IMR-90 (cell line): ENCODE results near the gene DRC7. TPM values are rescaled to one million over a fixed set of nuclear protein-coding genes. Genes with fewer than 3 reads are reported as not detected.

ENCODE experiments used
- ATAC-seq: fragments of 200-7000 bp; cut with Tn5 transposase; 2 replicates; pipeline ENCODE4 v1.9.1; 2020; ENCODE audit warnings: low read depth, mild to moderate bottlenecking, moderate library complexity
- BruUV-seq: library from RNA; stranded (reverse); fragments of 400-500 nt; replicated peaks from 2 replicates; lab custom pipeline; 2021; lab: Mats Ljungman, UMichigan
- CTCF ChIA-PET: fragments of 300-600 bp; formaldehyde crosslinking; extraction: SDS; loops from one replicate; lab custom pipeline; 2021; ENCODE audit warnings: antibody characterized with exemption; lab: Yijun Ruan, JAX
- POLR2A ChIA-PET: fragments of 300-600 bp; sonication (Branson Sonifier 250); formaldehyde crosslinking; loops from one replicate; lab custom pipeline; 2022; ENCODE audit warnings: antibody characterized with exemption; ENCODE audit not compliant: unreplicated experiment; lab: Charles Lee
- DNase-seq: peaks from one replicate; pipeline ENCODE4 v3.0.0; 2013
- H2AFZ ChIP-seq: replicated peaks from 2 replicates; pipeline ENCODE3; 2013; ENCODE audit warnings: low read length, mild to moderate bottlenecking; ENCODE audit not compliant: poor library complexity
- H2AK5ac ChIP-seq: 2 replicates; pipeline ENCODE4 v1.6.1; 2013; ENCODE audit warnings: low read depth, low read length, inconsistent platforms
- H2AK9ac ChIP-seq: replicated peaks from 2 replicates; pipeline ENCODE3; 2013; ENCODE audit warnings: mild to moderate bottlenecking, low read depth, low read length, moderate library complexity; ENCODE audit not compliant: poor library complexity
- H2BK120ac ChIP-seq: 2 replicates; pipeline ENCODE4 v1.6.1; 2013; ENCODE audit warnings: low read depth, low read length, inconsistent platforms
- H2BK15ac ChIP-seq: 3 replicates; pipeline ENCODE4 v1.6.1; 2013; ENCODE audit warnings: low read depth, low read length, inconsistent platforms
- H2BK20ac ChIP-seq: 2 replicates; pipeline ENCODE4 v1.6.1; 2013; ENCODE audit warnings: low read depth, mild to moderate bottlenecking, inconsistent platforms, low read length, moderate library complexity
- H2BK5ac ChIP-seq: 2 replicates; pipeline ENCODE4 v1.6.1; 2013; ENCODE audit warnings: mild to moderate bottlenecking, low read depth, low read length, inconsistent platforms; ENCODE audit not compliant: poor library complexity, severe bottlenecking
- H3K14ac ChIP-seq: replicated peaks from 2 replicates; pipeline ENCODE4 v1.6.1; 2013; ENCODE audit warnings: low read depth, low read length, inconsistent platforms
- H3K18ac ChIP-seq: 2 replicates; pipeline ENCODE4 v1.6.1; 2013; ENCODE audit warnings: low read depth, low read length, control low read depth
- H3K23ac ChIP-seq: 2 replicates; pipeline ENCODE4 v1.6.1; 2013; ENCODE audit warnings: low read depth, low read length, inconsistent platforms
- H3K27ac ChIP-seq: 2 replicates; pipeline ENCODE4 v1.5.1; 2013; ENCODE audit warnings: mild to moderate bottlenecking, control low read depth, low read length; ENCODE audit not compliant: insufficient read depth
- H3K27me3 ChIP-seq: 2 replicates; pipeline ENCODE4 v1.6.1; 2013; ENCODE audit warnings: low read length; ENCODE audit not compliant: control insufficient read depth, insufficient read depth
- H3K36me3 ChIP-seq: 2 replicates; pipeline ENCODE4 v1.6.1; 2013; ENCODE audit warnings: low read length, mixed read lengths; ENCODE audit not compliant: control insufficient read depth, insufficient read depth
- H3K4ac ChIP-seq: 2 replicates; pipeline ENCODE4 v1.6.1; 2013; ENCODE audit warnings: low read depth, low read length, inconsistent platforms
- H3K4me1 ChIP-seq: 2 replicates; pipeline ENCODE4 v1.6.1; 2013; ENCODE audit warnings: low read length, mixed read lengths; ENCODE audit not compliant: control insufficient read depth, insufficient read depth
- H3K4me2 ChIP-seq: 2 replicates; pipeline ENCODE4 v1.6.1; 2013; ENCODE audit warnings: low read depth, mild to moderate bottlenecking, control low read depth, low read length, moderate library complexity
- H3K4me3 ChIP-seq: 2 replicates; pipeline ENCODE4 v1.5.1; 2013; ENCODE audit warnings: low read depth, mild to moderate bottlenecking, control low read depth, low read length, moderate library complexity; ENCODE audit not compliant: insufficient read depth
- H3K56ac ChIP-seq: 2 replicates; pipeline ENCODE4 v1.6.1; 2013; ENCODE audit warnings: low read length, inconsistent platforms; ENCODE audit not compliant: insufficient read depth; ENCODE audit errors: extremely low read depth
- H3K79me1 ChIP-seq, 2 experiments: 2 replicates each; pipeline ENCODE4 v1.6.1; 2013; ENCODE audit warnings: low read length in 2 of 2, inconsistent platforms in 1 of 2, low read depth in 1 of 2
- H3K9ac ChIP-seq: 2 replicates; pipeline ENCODE4 v1.6.1; 2013; ENCODE audit warnings: low read depth, low read length, control low read depth
- H3K9me1 ChIP-seq: 2 replicates; pipeline ENCODE4 v1.6.1; 2013; ENCODE audit warnings: low read length, inconsistent platforms; ENCODE audit not compliant: insufficient read depth
- H3K9me3 ChIP-seq: 2 replicates; pipeline ENCODE4 v1.6.1; 2013; ENCODE audit warnings: low read length; ENCODE audit not compliant: control insufficient read depth, insufficient read depth
- H4K20me1 ChIP-seq: 2 replicates; pipeline ENCODE4 v1.6.1; 2013; ENCODE audit warnings: low read length, inconsistent platforms; ENCODE audit not compliant: insufficient read depth
- H4K5ac ChIP-seq: 2 replicates; pipeline ENCODE4 v1.6.1; 2013; ENCODE audit warnings: mild to moderate bottlenecking, low read depth, low read length, control low read depth
- H4K8ac ChIP-seq, 2 experiments: 2 replicates each; pipeline ENCODE4 v1.6.1; 2013; ENCODE audit warnings: low read depth in 2 of 2, low read length in 2 of 2, control low read depth in 1 of 2, inconsistent platforms in 1 of 2
- H4K91ac ChIP-seq: 2 replicates; pipeline ENCODE4 v1.6.1; 2013; ENCODE audit warnings: low read depth, low read length, inconsistent platforms; ENCODE audit not compliant: insufficient read depth
- BHLHE40 ChIP-seq: fragments of 150-350 bp; IDR thresholded peaks from 2 replicates; pipeline ENCODE4 v1.6.1; 2016; ENCODE audit warnings: mild to moderate bottlenecking, low read depth, low read length
- CTCF ChIP-seq: conservative IDR thresholded peaks from 2 replicates; pipeline ENCODE4 v1.5.1; 2012; ENCODE audit warnings: mild to moderate bottlenecking, low read depth, low read length, improper control_type of control experiment
- MAZ ChIP-seq: IDR thresholded peaks from 2 replicates; pipeline ENCODE4 v1.6.1; 2012; ENCODE audit warnings: low read depth, mild to moderate bottlenecking, low read length, improper control_type of control experiment, moderate library complexity, borderline replicate concordance
- NFE2L2 ChIP-seq: fragments of 150-350 bp; IDR thresholded peaks from 2 replicates; pipeline ENCODE4 v1.6.1; 2016; ENCODE audit warnings: low read depth, mild to moderate bottlenecking, low read length
- POLR2A ChIP-seq: IDR thresholded peaks from 2 replicates; pipeline ENCODE4 v1.6.1; 2012; ENCODE audit warnings: mild to moderate bottlenecking, low read depth, low read length
- RFX5 ChIP-seq: IDR thresholded peaks from 2 replicates; pipeline ENCODE4 v1.8.0; 2012; ENCODE audit warnings: low read depth, mild to moderate bottlenecking, low read length, moderate library complexity
- USF2 ChIP-seq: fragments of 150-350 bp; IDR thresholded peaks from 2 replicates; pipeline ENCODE4 v1.6.1; 2017; ENCODE audit warnings: mild to moderate bottlenecking, antibody characterized with exemption, low read length, low read depth
- WGBS, 2 experiments: methylation state at CpG; one replicate each; pipeline versions ENCODE4 v1.1.5 to v1.1.7; 2013; ENCODE audit warnings: missing lambda C conversion rate in 2 of 2; ENCODE audit not compliant: insufficient read length in 1 of 2; ENCODE audit errors: extremely low coverage in 2 of 2; 5-methylcytosine and 5-hydroxymethylcytosine counted together
- dilution Hi-C: fragments of 300-500 bp; cut with HindIII; formaldehyde crosslinking; loops from one replicate; pipeline ENCODE4 v1.14.3; 2018; ENCODE audit warnings: low sequenced_read_pairs; ENCODE audit not compliant: unreplicated experiment
- in situ Hi-C: fragments of 300-500 bp; cut with MboI; formaldehyde crosslinking; loops from 3 replicates; pipeline ENCODE4 v1.14.3; 2019; ENCODE audit warnings: low sequenced_read_pairs, inconsistent platforms, mixed read lengths
- intact Hi-C: fragments of 100-400 bp; cut with micrococcal nuclease; formaldehyde crosslinking; loops from 2 replicates; pipeline ENCODE4 v1.10.0; 2022
- polyA plus RNA-seq, 3 experiments: library from polyadenylated mRNA; depleted of rRNA; stranded (reverse); fragments of >200 nt; gene quantifications; 2 replicates each; pipeline ENCODE4 v1.2.3, GENCODE V29; 2012; ENCODE audit warnings: low replicate concordance in 1 of 3
- total RNA-seq: library from RNA; depleted of rRNA; stranded (reverse); fragments of >200 nt; gene quantifications from 2 replicates; pipeline ENCODE4 v1.2.3, GENCODE V29; 2012
- TF ChIP-seq, protein P1 (sequence below): fragments of 150-350 bp; IDR thresholded peaks from 2 replicates; pipeline ENCODE4 v1.6.1; 2016; ENCODE audit warnings: low read depth, mild to moderate bottlenecking, low read length, moderate library complexity, borderline replicate concordance

The DRC7 gene
- total and polyA plus RNA-seq, 2 of the 4 experiments (the other 2 are of a cell fraction): not detected

- DNase-seq (no peak), ATAC-seq (no peak)
- no peaks in the 10 kb centered on the region for H3K4me1 ChIP-seq
- POLR2A ChIA-PET: no interaction called here
- H2AFZ ChIP-seq: no peak overlapping the region
- no peaks in the 10 kb centered on the region for H3K79me1 ChIP-seq
- WGBS, 2 experiments: 100% methylated on average over 1 of the region's 3 CpGs; no CpG with 5 or more reads in 1 of the 2 experiments
- no peak overlapping the region for H2AK5ac ChIP-seq
- no peak overlapping the region for H2BK20ac ChIP-seq
- H3K27me3 ChIP-seq: no peaks in the 10 kb centered on the region
- H2BK15ac ChIP-seq: no peak overlapping the region
- no peak overlapping the region for H3K23ac ChIP-seq
- H2BK5ac ChIP-seq: no peak overlapping the region
- intact Hi-C loops: no loop called here
- H4K5ac ChIP-seq: no peak overlapping the region
- H3K4me2 ChIP-seq: no peak overlapping the region
- no peak overlapping the region for H4K8ac ChIP-seq
- no peak overlapping the region for H4K91ac ChIP-seq
- BruUV-seq: no TSS peak
- H3K4ac ChIP-seq: no peak overlapping the region
- H3K56ac ChIP-seq: no peak overlapping the region
- no peak overlapping the region for H3K4me3 ChIP-seq
- no peak overlapping the region for H3K27ac ChIP-seq
- no peaks in the 10 kb centered on the region for H4K20me1 ChIP-seq
- no peak overlapping the region for H3K14ac ChIP-seq
- H3K36me3 ChIP-seq: peaks cover 5% of the 10 kb centered on the region
- H3K9me3 ChIP-seq: no peaks in the 10 kb centered on the region
- no peak for TF ChIP-seq RFX5
- no peak for TF ChIP-seq CTCF
- no peak for TF ChIP-seq USF2
- no peak for TF ChIP-seq NFE2L2
- TF ChIP-seq, protein P1, sequence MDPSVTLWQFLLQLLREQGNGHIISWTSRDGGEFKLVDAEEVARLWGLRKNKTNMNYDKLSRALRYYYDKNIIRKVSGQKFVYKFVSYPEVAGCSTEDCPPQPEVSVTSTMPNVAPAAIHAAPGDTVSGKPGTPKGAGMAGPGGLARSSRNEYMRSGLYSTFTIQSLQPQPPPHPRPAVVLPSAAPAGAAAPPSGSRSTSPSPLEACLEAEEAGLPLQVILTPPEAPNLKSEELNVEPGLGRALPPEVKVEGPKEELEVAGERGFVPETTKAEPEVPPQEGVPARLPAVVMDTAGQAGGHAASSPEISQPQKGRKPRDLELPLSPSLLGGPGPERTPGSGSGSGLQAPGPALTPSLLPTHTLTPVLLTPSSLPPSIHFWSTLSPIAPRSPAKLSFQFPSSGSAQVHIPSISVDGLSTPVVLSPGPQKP: no peak
- TF ChIP-seq POLR2A: no peak
- no peak for TF ChIP-seq BHLHE40
- no peak for TF ChIP-seq MAZ
- CTCF ChIA-PET: interaction anchor here (0.8 kb wide), 1 partner anchor 9 kb away, joined by 8 read pairs; no protein-coding TSS in a partner anchor
- no peaks in the 10 kb centered on the region for H3K9me1 ChIP-seq
- no peak overlapping the region for H3K9ac ChIP-seq
- dilution Hi-C loops: no loop called here
- in situ Hi-C loops: no loop called here
- no peak overlapping the region for H3K18ac ChIP-seq
- no peak overlapping the region for H2BK120ac ChIP-seq
- H2AK9ac ChIP-seq: no peak overlapping the region
Measured at GRCh38 chr16:57745768-57746167, 51.2 kb downstream of the DRC7 start.
